ENCODE measurements around the gene ITGA6.

Gene ITGA6

GRCh38 chr2:172431463-172431862 is 4.1 kb downstream of the ITGA6 start:
- no peaks in the 10 kb centered on the region for H3K36me3 ChIP-seq (ENCODE audit: control insufficient read depth, insufficient read depth, low read length)
- no peaks in the 10 kb centered on the region for H3K9me3 ChIP-seq (ENCODE audit: control insufficient read depth, insufficient read depth, low read length)
- no peaks in the 10 kb centered on the region for H3K27me3 ChIP-seq (ENCODE audit: control insufficient read depth, insufficient read depth, low read length)
- no peak overlapping the region for H3K4me3 ChIP-seq (ENCODE audit: low read depth, low read length)
- no peak overlapping the region for H3K9ac ChIP-seq (ENCODE audit: low read depth, low read length)
- H3K4me1 ChIP-seq (ENCODE audit: control insufficient read depth, insufficient read depth, low read length) = peaks cover 83% of the 10 kb centered on the region
- H3K27ac ChIP-seq (ENCODE audit: low read depth, low read length) = no peak overlapping the region

GRCh38 chr2:172431993-172432392 is 4.6 kb downstream of the ITGA6 start:
- Histone ChIP-seq H3K9ac (ENCODE audit: low read depth, low read length) (no peak overlapping the region), H3K4me3 (ENCODE audit: low read depth, low read length) (no peak overlapping the region), H3K27me3 (ENCODE audit: control insufficient read depth, insufficient read depth, low read length) (no peaks in the 10 kb centered on the region), H3K27ac (ENCODE audit: low read depth, low read length) (no peak overlapping the region), H3K36me3 (ENCODE audit: control insufficient read depth, insufficient read depth, low read length) (no peaks in the 10 kb centered on the region), H3K4me1 (ENCODE audit: control insufficient read depth, insufficient read depth, low read length) (peaks cover 83% of the 10 kb centered on the region), H3K9me3 (ENCODE audit: control insufficient read depth, insufficient read depth, low read length) (no peaks in the 10 kb centered on the region)

GRCh38 chr2:172433144-172433543 is 5.8 kb downstream of the ITGA6 start:
- Histone ChIP-seq H3K27ac (ENCODE audit: low read depth, low read length) (no peak overlapping the region), H3K9me3 (ENCODE audit: control insufficient read depth, insufficient read depth, low read length) (no peaks in the 10 kb centered on the region), H3K36me3 (ENCODE audit: control insufficient read depth, insufficient read depth, low read length) (no peaks in the 10 kb centered on the region), H3K4me1 (ENCODE audit: control insufficient read depth, insufficient read depth, low read length) (peaks cover 92% of the 10 kb centered on the region), H3K4me3 (ENCODE audit: low read depth, low read length) (no peak overlapping the region), H3K9ac (ENCODE audit: low read depth, low read length) (no peak overlapping the region), H3K27me3 (ENCODE audit: control insufficient read depth, insufficient read depth, low read length) (no peaks in the 10 kb centered on the region)

- Histone ChIP-seq H3K4me1 (ENCODE audit: control insufficient read depth, insufficient read depth, low read length) (peaks cover 95% of the 10 kb centered on the region), H3K4me3 (ENCODE audit: low read depth, low read length) (peak overlapping the region; percentile 15; the same call in 1 of the 2 replicates), H3K9me3 (ENCODE audit: control insufficient read depth, insufficient read depth, low read length) (no peaks in the 10 kb centered on the region), H3K9ac (ENCODE audit: low read depth, low read length) (0 out of 2 replicates have a peak overlapping the region, but pooled peaks have one; percentile 3), H3K27ac (ENCODE audit: low read depth, low read length) (peak overlapping the region; percentile 44), H3K27me3 (ENCODE audit: control insufficient read depth, insufficient read depth, low read length) (no peaks in the 10 kb centered on the region), H3K36me3 (ENCODE audit: control insufficient read depth, insufficient read depth, low read length) (no peaks in the 10 kb centered on the region)
These were observed 7.6 kb downstream of the ITGA6 start for GRCh38 chr2:172434821-172435605.

DNA sequence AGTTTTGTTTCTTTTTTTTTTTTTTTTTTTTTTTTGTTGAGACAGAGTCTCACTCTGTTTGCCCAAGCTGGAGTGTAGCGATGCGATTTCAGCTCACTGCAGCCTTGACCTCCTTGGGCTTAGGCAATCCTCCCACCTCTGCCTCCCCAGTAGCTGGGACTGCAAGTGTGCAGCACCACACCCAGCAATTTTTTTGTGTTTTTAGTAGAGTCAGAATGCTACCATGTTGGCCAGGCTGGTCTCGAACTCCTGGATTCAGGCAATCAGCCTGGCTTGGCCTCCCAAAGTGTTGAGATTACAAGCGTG is 8.2 kb downstream of the ITGA6 start:
- peak overlapping the region; percentile 44 for H3K27ac ChIP-seq (ENCODE audit: low read depth, low read length)
- no peak overlapping the region for H3K9ac ChIP-seq (ENCODE audit: low read depth, low read length)
- H3K36me3 ChIP-seq (ENCODE audit: control insufficient read depth, insufficient read depth, low read length) = no peaks in the 10 kb centered on the region
- no peaks in the 10 kb centered on the region for H3K27me3 ChIP-seq (ENCODE audit: control insufficient read depth, insufficient read depth, low read length)
- H3K4me1 ChIP-seq (ENCODE audit: control insufficient read depth, insufficient read depth, low read length) = peaks cover 95% of the 10 kb centered on the region
- no peak overlapping the region for H3K4me3 ChIP-seq (ENCODE audit: low read depth, low read length)
- H3K9me3 ChIP-seq (ENCODE audit: control insufficient read depth, insufficient read depth, low read length) = no peaks in the 10 kb centered on the region

- no peaks in the 10 kb centered on the region for H3K9me3 ChIP-seq (ENCODE audit: control insufficient read depth, insufficient read depth, low read length)
- H3K27me3 ChIP-seq (ENCODE audit: control insufficient read depth, insufficient read depth, low read length) = no peaks in the 10 kb centered on the region
- H3K36me3 ChIP-seq (ENCODE audit: control insufficient read depth, insufficient read depth, low read length) = no peaks in the 10 kb centered on the region
- no peak overlapping the region for H3K4me3 ChIP-seq (ENCODE audit: low read depth, low read length)
- no peak overlapping the region for H3K9ac ChIP-seq (ENCODE audit: low read depth, low read length)
- H3K4me1 ChIP-seq (ENCODE audit: control insufficient read depth, insufficient read depth, low read length) = peaks cover 95% of the 10 kb centered on the region
- no peak overlapping the region for H3K27ac ChIP-seq (ENCODE audit: low read depth, low read length)
These were observed 9.5 kb downstream of the ITGA6 start for GRCh38 chr2:172436889-172437288.

- H3K36me3 ChIP-seq (ENCODE audit: control insufficient read depth, insufficient read depth, low read length) = no peaks in the 10 kb centered on the region
- H3K9ac ChIP-seq (ENCODE audit: low read depth, low read length) = no peak overlapping the region
- no peak overlapping the region for H3K27ac ChIP-seq (ENCODE audit: low read depth, low read length)
- H3K4me3 ChIP-seq (ENCODE audit: low read depth, low read length) = no peak overlapping the region
- H3K4me1 ChIP-seq (ENCODE audit: control insufficient read depth, insufficient read depth, low read length) = peaks cover 95% of the 10 kb centered on the region
- no peaks in the 10 kb centered on the region for H3K9me3 ChIP-seq (ENCODE audit: control insufficient read depth, insufficient read depth, low read length)
- H3K27me3 ChIP-seq (ENCODE audit: control insufficient read depth, insufficient read depth, low read length) = no peaks in the 10 kb centered on the region
These were observed 10.3 kb downstream of the ITGA6 start for GRCh38 chr2:172437419-172438341.

GRCh38 chr2:172438741-172439508 is 11.5 kb downstream of the ITGA6 start:
- no peaks in the 10 kb centered on the region for H3K27me3 ChIP-seq (ENCODE audit: control insufficient read depth, insufficient read depth, low read length)
- H3K27ac ChIP-seq (ENCODE audit: low read depth, low read length) = no peak overlapping the region
- H3K4me3 ChIP-seq (ENCODE audit: low read depth, low read length) = no peak overlapping the region
- peaks cover 84% of the 10 kb centered on the region for H3K4me1 ChIP-seq (ENCODE audit: control insufficient read depth, insufficient read depth, low read length)
- H3K36me3 ChIP-seq (ENCODE audit: control insufficient read depth, insufficient read depth, low read length) = peaks cover 1% of the 10 kb centered on the region; the same call in 1 of the 2 replicates
- no peak overlapping the region for H3K9ac ChIP-seq (ENCODE audit: low read depth, low read length)
- no peaks in the 10 kb centered on the region for H3K9me3 ChIP-seq (ENCODE audit: control insufficient read depth, insufficient read depth, low read length)

- H3K27ac ChIP-seq (ENCODE audit: low read depth, low read length) = no peak overlapping the region
- H3K27me3 ChIP-seq (ENCODE audit: control insufficient read depth, insufficient read depth, low read length) = no peaks in the 10 kb centered on the region
- H3K9ac ChIP-seq (ENCODE audit: low read depth, low read length) = no peak overlapping the region
- H3K4me1 ChIP-seq (ENCODE audit: control insufficient read depth, insufficient read depth, low read length) = peaks cover 79% of the 10 kb centered on the region
- no peak overlapping the region for H3K4me3 ChIP-seq (ENCODE audit: low read depth, low read length)
- no peaks in the 10 kb centered on the region for H3K9me3 ChIP-seq (ENCODE audit: control insufficient read depth, insufficient read depth, low read length)
- H3K36me3 ChIP-seq (ENCODE audit: control insufficient read depth, insufficient read depth, low read length) = peaks cover 3% of the 10 kb centered on the region; the same call in 1 of the 2 replicates
These were observed 12.1 kb downstream of the ITGA6 start for GRCh38 chr2:172439509-172439860.

DNA sequence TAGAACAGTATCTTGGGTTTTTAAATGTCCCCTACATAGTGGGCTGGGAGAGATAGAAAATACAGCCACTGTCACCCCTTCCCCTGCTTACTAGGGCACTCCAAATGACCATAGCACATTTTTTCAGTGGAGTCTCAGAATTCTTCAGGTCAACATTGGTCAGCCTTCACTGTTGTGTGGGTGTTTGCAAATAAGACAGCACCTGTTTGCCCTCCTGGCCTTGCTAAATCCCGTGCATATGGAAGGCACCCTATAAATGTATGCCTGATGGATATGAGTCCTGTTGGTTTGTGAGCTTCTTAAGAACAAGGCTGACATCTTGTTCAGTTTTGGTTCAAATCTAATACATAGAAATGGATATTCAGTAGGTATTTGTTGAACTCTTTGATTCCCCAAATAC is 12.5 kb downstream of the ITGA6 start:
- Histone ChIP-seq H3K27ac (ENCODE audit: low read depth, low read length) (no peak overlapping the region), H3K36me3 (ENCODE audit: control insufficient read depth, insufficient read depth, low read length) (peaks cover 3% of the 10 kb centered on the region; the same call in 1 of the 2 replicates), H3K4me1 (ENCODE audit: control insufficient read depth, insufficient read depth, low read length) (peaks cover 74% of the 10 kb centered on the region), H3K4me3 (ENCODE audit: low read depth, low read length) (no peak overlapping the region), H3K9ac (ENCODE audit: low read depth, low read length) (no peak overlapping the region), H3K9me3 (ENCODE audit: control insufficient read depth, insufficient read depth, low read length) (no peaks in the 10 kb centered on the region), H3K27me3 (ENCODE audit: control insufficient read depth, insufficient read depth, low read length) (no peaks in the 10 kb centered on the region)
